HepG2 (cell line): ENCODE measurements around the gene AGAP1. TPM values are rescaled to one million over a fixed set of nuclear protein-coding genes. Genes with fewer than 3 reads are reported as not detected.

Experiments used
- BCL3 ChIP-seq: sonication (generic); formaldehyde crosslinking; IDR thresholded peaks from 2 replicates; pipeline ENCODE4 v1.5.1; 2020; ENCODE audit warnings: mild to moderate bottlenecking, missing genetic modification reagents, moderate library complexity
- CENPBD1 ChIP-seq: sonication (generic); formaldehyde crosslinking; IDR thresholded peaks from 2 replicates; pipeline ENCODE4 v1.8.0; 2022; ENCODE audit warnings: missing genetic modification reagents, low read depth, mild to moderate bottlenecking, borderline replicate concordance
- CERS6 ChIP-seq: sonication (generic); formaldehyde crosslinking; IDR thresholded peaks from 2 replicates; pipeline ENCODE4 v1.5.0; 2020; ENCODE audit warnings: missing genetic modification reagents
- GPBP1L1 ChIP-seq: sonication (generic); formaldehyde crosslinking; IDR thresholded peaks from 2 replicates; pipeline ENCODE4 v1.5.0; 2020; ENCODE audit warnings: mild to moderate bottlenecking, missing genetic modification reagents
- HBP1 ChIP-seq: IDR thresholded peaks from 2 replicates; pipeline ENCODE4 v1.6.1; 2016; ENCODE audit warnings: low read depth, control low read depth
- MATR3 ChIP-seq: sonication (generic); formaldehyde crosslinking; IDR thresholded peaks from 2 replicates; pipeline ENCODE4 v1.4.0; 2020; ENCODE audit warnings: missing genetic modification reagents
- MLLT10 ChIP-seq: sonication (generic); formaldehyde crosslinking; IDR thresholded peaks from 2 replicates; pipeline ENCODE4 v1.4.0; 2020; ENCODE audit warnings: missing genetic modification reagents
- NONO ChIP-seq, 2 experiments: fragments of 450-650 bp in 1 of 2; sonication (generic) in 1 of 2; formaldehyde crosslinking in 1 of 2; IDR thresholded peaks in 1 of 2; conservative IDR thresholded peaks in 1 of 2; 2 replicates each; pipeline versions ENCODE4 v1.6.1 to v1.8.0; 2017 to 2022; ENCODE audit warnings: mild to moderate bottlenecking in 1 of 2, missing genetic modification reagents in 1 of 2, moderate library complexity in 1 of 2
- PHF20 ChIP-seq: sonication (generic); formaldehyde crosslinking; IDR thresholded peaks from 2 replicates; pipeline ENCODE4 v1.5.0; 2020; ENCODE audit warnings: mild to moderate bottlenecking, missing genetic modification reagents
- RARA ChIP-seq: IDR thresholded peaks from 2 replicates; pipeline ENCODE4 v1.6.1; 2016; ENCODE audit warnings: missing genetic modification reagents, missing compliant biosample characterization
- REL ChIP-seq: sonication (generic); formaldehyde crosslinking; conservative IDR thresholded peaks from 2 replicates; pipeline ENCODE4 v1.8.0; 2022; ENCODE audit warnings: mild to moderate bottlenecking, missing genetic modification reagents, moderate library complexity
- RELA ChIP-seq: sonication (generic); formaldehyde crosslinking; IDR thresholded peaks from 2 replicates; pipeline ENCODE4 v1.4.0; 2020; ENCODE audit warnings: missing genetic modification reagents
- SMYD3 ChIP-seq: sonication (generic); formaldehyde crosslinking; IDR thresholded peaks from 2 replicates; pipeline ENCODE4 v1.8.1; 2023; ENCODE audit warnings: mild to moderate bottlenecking, missing genetic modification reagents
- SOX13 ChIP-seq, 3 experiments: fragments of 450-650 bp in 1 of 3; sonication (generic) in 1 of 3; formaldehyde crosslinking in 1 of 3; IDR thresholded peaks in 2 of 3; conservative IDR thresholded peaks in 1 of 3; 2 replicates each; pipeline versions ENCODE4 v1.5.0 to v1.6.1; 2016 to 2020; ENCODE audit warnings: antibody characterized with exemption in 1 of 3, mild to moderate bottlenecking in 1 of 3, missing compliant biosample characterization in 1 of 3, missing genetic modification reagents in 1 of 3, moderate library complexity in 1 of 3
- STAG1 ChIP-seq: sonication (generic); formaldehyde crosslinking; IDR thresholded peaks from 2 replicates; pipeline ENCODE4 v1.4.0; 2020; ENCODE audit warnings: missing genetic modification reagents
- TAF15 ChIP-seq: fragments of 200-400 bp; formaldehyde crosslinking; IDR thresholded peaks from one replicate; pipeline ENCODE4 v1.6.1; 2018; ENCODE audit warnings: mild to moderate bottlenecking, low read depth, low read length; ENCODE audit not compliant: poor library complexity, severe bottlenecking
- ZC3H13 ChIP-seq: sonication (generic); formaldehyde crosslinking; IDR thresholded peaks from 2 replicates; pipeline ENCODE4 v1.8.1; 2023; ENCODE audit warnings: mild to moderate bottlenecking, missing genetic modification reagents, moderate library complexity
- ZFP36L1 ChIP-seq: sonication (generic); formaldehyde crosslinking; IDR thresholded peaks from 2 replicates; pipeline ENCODE4 v1.8.0; 2022; ENCODE audit warnings: mild to moderate bottlenecking, missing genetic modification reagents, moderate library complexity
- ZNF207 ChIP-seq: fragments of 450-650 bp; IDR thresholded peaks from 2 replicates; pipeline ENCODE4 v1.6.1; 2016; ENCODE audit warnings: antibody characterized with exemption, borderline replicate concordance
- ZNF33A ChIP-seq: sonication (generic); formaldehyde crosslinking; IDR thresholded peaks from 2 replicates; pipeline ENCODE4 v1.5.1; 2020; ENCODE audit warnings: missing genetic modification reagents, mild to moderate bottlenecking, moderate library complexity, borderline replicate concordance
- ZNF34 ChIP-seq: sonication (generic); formaldehyde crosslinking; IDR thresholded peaks from 2 replicates; pipeline ENCODE4 v1.4.0; 2020; ENCODE audit warnings: mild to moderate bottlenecking, missing genetic modification reagents, borderline replicate concordance
- ZNF724P ChIP-seq: sonication (generic); formaldehyde crosslinking; IDR thresholded peaks from 2 replicates; pipeline ENCODE4 v1.8.0; 2022; ENCODE audit warnings: missing genetic modification reagents, borderline replicate concordance
- ZNF878 ChIP-seq: sonication (generic); formaldehyde crosslinking; IDR thresholded peaks from 2 replicates; pipeline ENCODE4 v1.8.1; 2023; ENCODE audit warnings: mild to moderate bottlenecking, missing genetic modification reagents, moderate library complexity
- ZNF891 ChIP-seq: sonication (generic); formaldehyde crosslinking; IDR thresholded peaks from 2 replicates; pipeline ENCODE4 v1.5.0; 2020; ENCODE audit warnings: mild to moderate bottlenecking, missing genetic modification reagents
- polyA plus RNA-seq, 8 experiments: library from polyadenylated mRNA; depleted of rRNA in 3 of 8; stranded (reverse) in 7 of 8; unstranded in 1 of 8; fragments of >200 nt; fragmentation: Illumina TruSeq in 4 of 8; extraction: Trizol in 4 of 8; gene quantifications; 2 replicates each; pipeline versions ENCODE4 v1.2.1 to v1.2.3, GENCODE V29; 2011 to 2016; ENCODE audit warnings: low read depth in 4 of 8, missing spikeins in 1 of 8, mixed read lengths in 1 of 8; ENCODE audit not compliant: insufficient read depth in 1 of 8
- total RNA-seq, 5 experiments: library from RNA; depleted of rRNA; stranded (reverse); fragments of >200 nt; fragmentation: Illumina TruSeq; extraction: Trizol; gene quantifications; 2 replicates each; pipeline ENCODE4 v1.2.3, GENCODE V29; 2016; ENCODE audit warnings: low read depth in 1 of 5

The AGAP1 gene
- total and polyA plus RNA-seq, 2 of the 13 experiments (the other 11 are each of a cell fraction or from before 2014, with no cell fraction given): 21.2 to 32.7 TPM

- peak; percentile 83; the same call in 1 of the 2 replicates for TF ChIP-seq SMYD3
- no peak for TF ChIP-seq TAF15
- peak; percentile 50; the same call in 1 of the 2 replicates for TF ChIP-seq HBP1 (CRISPR knock-in tag)
- no peak for TF ChIP-seq NONO (IDR thresholded peaks at IDR 0.05)
- TF ChIP-seq NONO (CRISPR knock-in tag; conservative IDR thresholded peaks at IDR 0.05): peak; percentile 77
- TF ChIP-seq RARA (CRISPR knock-in tag): peak; percentile 99
- no peak for TF ChIP-seq MLLT10 (CRISPR knock-in tag)
- peak; percentile 48; the same call in 1 of the 2 replicates for TF ChIP-seq ZNF878
- TF ChIP-seq PHF20 (CRISPR knock-in tag): peak; percentile 20; the same call in 1 of the 2 replicates
- peak; percentile 40; the same call in 1 of the 2 replicates for TF ChIP-seq ZC3H13 (CRISPR knock-in tag)
- no peak for TF ChIP-seq RELA
- no peak for TF ChIP-seq CERS6
- TF ChIP-seq ZNF33A (CRISPR knock-in tag): no peak
- no peak for TF ChIP-seq ZNF34 (CRISPR knock-in tag)
- no peak for TF ChIP-seq ZNF891 (CRISPR knock-in tag)
- TF ChIP-seq MATR3: no peak
- TF ChIP-seq GPBP1L1 (CRISPR knock-in tag): no peak
- no peak for TF ChIP-seq REL (CRISPR knock-in tag)
- peak; percentile 17; the same call in 1 of the 2 replicates for TF ChIP-seq BCL3
- TF ChIP-seq STAG1 (CRISPR knock-in tag): no peak; the same call in 1 of the 2 replicates
- no peak for TF ChIP-seq CENPBD1
- no peak for TF ChIP-seq ZNF207
- peak; percentile 77; the same call in 1 of the 2 replicates for TF ChIP-seq ZFP36L1 (CRISPR knock-in tag)
- TF ChIP-seq SOX13 (IDR thresholded peaks at IDR 0.05): peak; percentile 74; the same call in 1 of the 2 replicates
- peak in 1 of 2 experiments; percentile 89; a peak in 2 of 4 replicates for TF ChIP-seq SOX13 (CRISPR knock-in tag; conservative IDR thresholded peaks at IDR 0.05 in 1 of 2, IDR thresholded peaks at IDR 0.05 in 1 of 2)
- TF ChIP-seq ZNF724P (CRISPR knock-in tag): no peak
Observed at GRCh38 chr2:235541838-235542549, 48.2 kb downstream of the AGAP1 start (continued).
